Panc1 (cell line): ENCODE results near the gene NEK6.

Experiments used
- CTCF ChIP-seq: fragments of 450-650 bp; IDR thresholded peaks from 2 replicates; pipeline ENCODE4 v1.5.1; 2017; ENCODE audit warnings: mild to moderate bottlenecking
- POLR2AphosphoS5 ChIP-seq: IDR thresholded peaks from 2 replicates; pipeline ENCODE4 v1.6.1; 2012; ENCODE audit warnings: mild to moderate bottlenecking, low read depth, low read length, moderate library complexity
- REST ChIP-seq, 2 experiments: IDR thresholded peaks; 2 replicates each; pipeline ENCODE4 v1.6.1; 2011 to 2012; ENCODE audit warnings: low read depth in 2 of 2, control low read depth in 1 of 2, low read length in 1 of 2, mild to moderate bottlenecking in 1 of 2, moderate library complexity in 1 of 2; ENCODE audit not compliant: insufficient read depth in 1 of 2
- TCF7L2 ChIP-seq: IDR thresholded peaks from 2 replicates; pipeline ENCODE4 v1.6.1; 2011; ENCODE audit warnings: mild to moderate bottlenecking, low read depth, low read length, inconsistent platforms

- no peak for TF ChIP-seq CTCF
- no peak for TF ChIP-seq POLR2AphosphoS5
- no peak for TF ChIP-seq REST (IDR thresholded peaks at IDR 0.05; ENCODE audit: insufficient read depth in 1 of 2, low read depth in 2 of 2, low read length in 1 of 2)
- no peak for TF ChIP-seq TCF7L2
These were observed 102.3 kb downstream of the NEK6 start for GRCh38 chr9:124359855-124360678.
